Trophoblast cell (in vitro differentiated cells and primary cell): ENCODE results near the gene SCP2.

Experiments used
- DNase-seq, 2 donors: peaks; one replicate each; pipeline ENCODE4 v3.0.0-alpha.2; 2016
- H2AFZ ChIP-seq: 2 replicates; pipeline ENCODE4 v1.6.1; 2013; ENCODE audit warnings: low read length, moderate library complexity, mild to moderate bottlenecking; ENCODE audit not compliant: insufficient read depth, poor library complexity
- H2AK5ac ChIP-seq: 2 replicates; pipeline ENCODE4 v1.6.1; 2013; ENCODE audit warnings: mild to moderate bottlenecking, low read length
- H2BK120ac ChIP-seq: 2 replicates; pipeline ENCODE4 v1.6.1; 2013; ENCODE audit warnings: low read length, mild to moderate bottlenecking, moderate library complexity; ENCODE audit not compliant: insufficient read depth, poor library complexity
- H2BK12ac ChIP-seq: 2 replicates; pipeline ENCODE4 v1.6.1; 2013; ENCODE audit warnings: mild to moderate bottlenecking, low read length, moderate library complexity
- H2BK5ac ChIP-seq: 2 replicates; pipeline ENCODE4 v1.6.1; 2013; ENCODE audit warnings: low read length, low read depth, moderate library complexity, mild to moderate bottlenecking; ENCODE audit not compliant: poor library complexity
- H3K14ac ChIP-seq: 2 replicates; pipeline ENCODE4 v1.6.1; 2013; ENCODE audit warnings: mild to moderate bottlenecking, low read length
- H3K18ac ChIP-seq: 2 replicates; pipeline ENCODE4 v1.6.1; 2013; ENCODE audit warnings: mild to moderate bottlenecking, low read length
- H3K23ac ChIP-seq: 2 replicates; pipeline ENCODE4 v1.6.1; 2013; ENCODE audit warnings: low read length
- H3K27ac ChIP-seq: 2 replicates; pipeline ENCODE4 v1.5.1; 2013; ENCODE audit warnings: low read depth, mild to moderate bottlenecking, inconsistent platforms, low read length, moderate library complexity
- H3K27me3 ChIP-seq: 2 replicates; pipeline ENCODE4 v1.6.1; 2013; ENCODE audit warnings: inconsistent platforms, mild to moderate bottlenecking, low read length, moderate library complexity; ENCODE audit not compliant: insufficient read depth
- H3K36me3 ChIP-seq, 2 experiments: 1 replicate in 1 of 2; 2 replicates in 1 of 2; pipeline ENCODE4 v1.6.1; 2013; ENCODE audit warnings: low read length in 2 of 2, mild to moderate bottlenecking in 2 of 2, moderate library complexity in 1 of 2; ENCODE audit not compliant: insufficient read depth in 2 of 2, control insufficient read depth in 1 of 2
- H3K4ac ChIP-seq: 2 replicates; pipeline ENCODE4 v1.6.1; 2013; ENCODE audit warnings: low read depth, mild to moderate bottlenecking, low read length, moderate library complexity
- H3K4me1 ChIP-seq, 2 experiments: 1 replicate in 1 of 2; 2 replicates in 1 of 2; pipeline ENCODE4 v1.6.1; 2013; ENCODE audit warnings: low read length in 2 of 2, mild to moderate bottlenecking in 2 of 2, moderate library complexity in 1 of 2; ENCODE audit not compliant: insufficient read depth in 2 of 2, control insufficient read depth in 1 of 2
- H3K4me2 ChIP-seq: 2 replicates; pipeline ENCODE4 v1.6.1; 2013; ENCODE audit warnings: inconsistent platforms, mild to moderate bottlenecking, low read length, moderate library complexity
- H3K4me3 ChIP-seq: 2 replicates; pipeline ENCODE4 v1.5.1; 2013; ENCODE audit warnings: mild to moderate bottlenecking, low read depth, low read length, inconsistent platforms
- H3K79me1 ChIP-seq: one replicate; pipeline ENCODE4 v1.6.1; 2013; ENCODE audit warnings: low read length
- H3K79me2 ChIP-seq: 2 replicates; pipeline ENCODE4 v1.6.1; 2013; ENCODE audit warnings: low read length, mild to moderate bottlenecking; ENCODE audit not compliant: control insufficient read depth, insufficient read depth, poor library complexity
- H3K9ac ChIP-seq: 2 replicates; pipeline ENCODE4 v1.6.1; 2013; ENCODE audit warnings: mild to moderate bottlenecking, low read length
- H3K9me3 ChIP-seq: 2 replicates; pipeline ENCODE4 v1.6.1; 2013; ENCODE audit warnings: low read depth, mild to moderate bottlenecking, control low read depth, inconsistent platforms, low read length; ENCODE audit not compliant: insufficient read depth
- H4K12ac ChIP-seq: 2 replicates; pipeline ENCODE4 v1.6.1; 2013; ENCODE audit warnings: low read depth, mild to moderate bottlenecking, low read length, moderate library complexity
- H4K8ac ChIP-seq: 2 replicates; pipeline ENCODE4 v1.6.1; 2013; ENCODE audit warnings: low read depth, mild to moderate bottlenecking, low read length, moderate library complexity
- H4K91ac ChIP-seq: one replicate; pipeline ENCODE4 v1.6.1; 2013; ENCODE audit warnings: low read depth, mild to moderate bottlenecking, low read length, moderate library complexity
- WGBS: extraction: QIAGEN DNeasy Blood & Tissue Kit; methylation state at CpG from one replicate; pipeline ENCODE4 v1.1.7; 2013; ENCODE audit warnings: missing lambda C conversion rate; ENCODE audit not compliant: insufficient read length, insufficient coverage; ENCODE audit errors: extremely low coverage; 5-methylcytosine and 5-hydroxymethylcytosine counted together

Gene SCP2

DNA sequence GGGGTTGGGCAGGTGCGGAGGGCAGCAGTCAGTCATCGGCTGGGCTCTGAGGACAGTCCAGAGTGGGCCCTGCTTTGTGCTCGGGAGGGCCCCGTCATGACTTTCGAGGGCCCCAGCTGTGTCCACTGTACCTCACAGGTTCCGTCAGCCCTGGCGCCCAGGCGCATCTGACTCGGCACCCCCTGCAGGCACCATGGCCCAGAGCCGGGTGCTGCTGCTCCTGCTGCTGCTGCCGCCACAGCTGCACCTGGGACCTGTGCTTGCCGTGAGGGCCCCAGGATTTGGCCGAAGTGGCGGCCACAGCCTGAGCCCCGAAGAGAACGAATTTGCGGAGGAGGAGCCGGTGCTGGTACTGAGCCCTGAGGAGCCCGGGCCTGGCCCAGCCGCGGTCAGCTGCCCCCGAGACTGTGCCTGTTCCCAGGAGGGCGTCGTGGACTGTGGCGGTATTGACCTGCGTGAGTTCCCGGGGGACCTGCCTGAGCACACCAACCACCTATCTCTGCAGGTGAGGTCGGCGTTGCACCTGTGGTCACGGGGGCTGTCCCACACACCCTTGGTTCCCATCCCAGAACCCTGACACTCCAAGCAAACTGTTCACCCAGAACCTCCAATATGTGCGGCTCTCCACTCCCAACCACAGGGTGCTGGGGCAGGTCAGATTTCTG lies 142.7 kb downstream of the SCP2 start:
- H4K91ac ChIP-seq = no peak overlapping the region
- no peaks in the 10 kb centered on the region for H3K36me3 ChIP-seq
- H2AK5ac ChIP-seq = no peak overlapping the region
- no peaks in the 10 kb centered on the region for H3K4me1 ChIP-seq
- DNase-seq = no peak
- H3K9ac ChIP-seq = no peak overlapping the region
- H3K18ac ChIP-seq = no peak overlapping the region
- H3K27me3 ChIP-seq = no peaks in the 10 kb centered on the region
- H3K14ac ChIP-seq = no peak overlapping the region
- H2BK120ac ChIP-seq = no peak overlapping the region
- H2BK12ac ChIP-seq = no peak overlapping the region
- no peak overlapping the region for H2BK5ac ChIP-seq
- WGBS = no CpG with 5 or more reads among the region's 31 CpGs
- H3K23ac ChIP-seq = no peak overlapping the region
- H3K79me2 ChIP-seq = no peaks in the 10 kb centered on the region
- no peaks in the 10 kb centered on the region for H3K9me3 ChIP-seq
- no peak overlapping the region for H3K4me2 ChIP-seq
- no peak overlapping the region for H2AFZ ChIP-seq
- H4K12ac ChIP-seq = no peak overlapping the region
- no peaks in the 10 kb centered on the region for H3K79me1 ChIP-seq
- H3K4ac ChIP-seq = no peak overlapping the region
- H4K8ac ChIP-seq = no peak overlapping the region
- H3K27ac ChIP-seq = no peak overlapping the region
- no peak overlapping the region for H3K4me3 ChIP-seq

- Histone ChIP-seq H2BK12ac (no peak overlapping the region), H3K27me3 (no peaks in the 10 kb centered on the region), H4K12ac (no peak overlapping the region), H4K8ac (no peak overlapping the region), H3K14ac (no peak overlapping the region), H2AFZ (no peak overlapping the region), H3K79me1 (no peaks in the 10 kb centered on the region), H3K23ac (no peak overlapping the region), H3K4me1 (no peaks in the 10 kb centered on the region), H4K91ac (no peak overlapping the region), H2BK5ac (no peak overlapping the region), H3K9ac (no peak overlapping the region), H3K18ac (no peak overlapping the region), H3K4ac (no peak overlapping the region), H3K79me2 (no peaks in the 10 kb centered on the region), H3K9me3 (no peaks in the 10 kb centered on the region), H3K4me3 (no peak overlapping the region), H3K27ac (no peak overlapping the region), H2BK120ac (no peak overlapping the region), H2AK5ac (no peak overlapping the region), H3K4me2 (no peak overlapping the region), H3K36me3 (no peaks in the 10 kb centered on the region)
- DNase-seq = no peak
- no CpG with 5 or more reads among the region's 12 CpGs for WGBS
These were observed 143.5 kb downstream of the SCP2 start for GRCh38 chr1:53070621-53071020.

DNA sequence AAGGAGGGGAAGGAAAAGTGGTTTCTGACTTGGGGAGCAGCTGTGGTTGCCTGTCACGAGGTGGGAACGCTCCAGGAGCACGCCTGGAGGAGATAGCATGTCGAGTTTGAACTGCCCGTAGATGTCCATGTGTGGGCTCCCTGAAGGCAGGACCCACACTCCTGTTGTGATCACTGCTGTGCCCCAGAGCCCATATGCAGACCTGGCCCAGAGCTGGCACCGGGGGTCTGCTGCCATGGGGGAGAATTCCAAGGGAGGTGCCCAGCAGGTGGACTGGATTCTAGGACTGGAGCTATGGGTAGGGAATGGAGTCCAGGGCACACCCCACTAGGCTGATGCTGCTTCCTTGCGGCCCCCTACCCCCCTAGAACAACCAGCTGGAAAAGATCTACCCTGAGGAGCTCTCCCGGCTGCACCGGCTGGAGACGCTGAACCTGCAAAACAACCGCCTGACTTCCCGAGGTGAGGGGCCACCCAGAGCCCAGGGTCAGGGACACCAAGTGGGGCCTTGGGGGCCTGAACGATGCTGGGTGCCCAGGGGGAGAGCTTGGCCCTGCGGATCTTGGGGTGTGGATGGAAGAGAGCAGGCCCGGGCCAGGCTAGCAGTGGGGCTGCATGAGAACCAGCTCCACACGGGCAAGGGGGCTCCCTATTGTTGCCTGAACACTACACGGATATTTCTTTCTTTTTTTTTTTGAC lies 144.2 kb downstream of the SCP2 start:
- Histone ChIP-seq H3K14ac (no peak overlapping the region), H3K4me1 (no peaks in the 10 kb centered on the region), H3K4me3 (no peak overlapping the region), H3K4me2 (no peak overlapping the region), H4K8ac (no peak overlapping the region), H3K9me3 (no peaks in the 10 kb centered on the region), H3K79me1 (no peaks in the 10 kb centered on the region), H2BK12ac (no peak overlapping the region), H2AK5ac (no peak overlapping the region), H2AFZ (no peak overlapping the region), H3K23ac (no peak overlapping the region), H3K36me3 (no peaks in the 10 kb centered on the region), H3K9ac (no peak overlapping the region), H4K12ac (no peak overlapping the region), H4K91ac (no peak overlapping the region), H2BK120ac (no peak overlapping the region), H3K4ac (no peak overlapping the region), H3K79me2 (no peaks in the 10 kb centered on the region), H3K27ac (no peak overlapping the region), H3K27me3 (no peaks in the 10 kb centered on the region), H2BK5ac (no peak overlapping the region), H3K18ac (no peak overlapping the region)
- no peak for DNase-seq
- no CpG with 5 or more reads among the region's 17 CpGs for WGBS

GRCh38 chr1:53071915-53072314 lies 144.8 kb downstream of the SCP2 start:
- no peak overlapping the region for H3K23ac ChIP-seq
- no peaks in the 10 kb centered on the region for H3K36me3 ChIP-seq
- no peak overlapping the region for H3K4ac ChIP-seq
- no peaks in the 10 kb centered on the region for H3K4me1 ChIP-seq
- H3K9ac ChIP-seq = no peak overlapping the region
- H2AFZ ChIP-seq = no peak overlapping the region
- no peak overlapping the region for H4K8ac ChIP-seq
- DNase-seq = no peak
- H3K79me2 ChIP-seq = no peaks in the 10 kb centered on the region
- no peak overlapping the region for H3K27ac ChIP-seq
- H3K14ac ChIP-seq = no peak overlapping the region
- H2BK120ac ChIP-seq = no peak overlapping the region
- no peak overlapping the region for H3K4me3 ChIP-seq
- no peaks in the 10 kb centered on the region for H3K79me1 ChIP-seq
- no peak overlapping the region for H3K4me2 ChIP-seq
- no peak overlapping the region for H2AK5ac ChIP-seq
- no peak overlapping the region for H2BK12ac ChIP-seq
- no peak overlapping the region for H4K12ac ChIP-seq
- no peak overlapping the region for H3K18ac ChIP-seq
- no peaks in the 10 kb centered on the region for H3K27me3 ChIP-seq
- H4K91ac ChIP-seq = no peak overlapping the region
- no peaks in the 10 kb centered on the region for H3K9me3 ChIP-seq
- WGBS = no CpG with 5 or more reads among the region's 1 CpG
- no peak overlapping the region for H2BK5ac ChIP-seq
